ENCODE measurements around the gene LPXN.

DNA sequence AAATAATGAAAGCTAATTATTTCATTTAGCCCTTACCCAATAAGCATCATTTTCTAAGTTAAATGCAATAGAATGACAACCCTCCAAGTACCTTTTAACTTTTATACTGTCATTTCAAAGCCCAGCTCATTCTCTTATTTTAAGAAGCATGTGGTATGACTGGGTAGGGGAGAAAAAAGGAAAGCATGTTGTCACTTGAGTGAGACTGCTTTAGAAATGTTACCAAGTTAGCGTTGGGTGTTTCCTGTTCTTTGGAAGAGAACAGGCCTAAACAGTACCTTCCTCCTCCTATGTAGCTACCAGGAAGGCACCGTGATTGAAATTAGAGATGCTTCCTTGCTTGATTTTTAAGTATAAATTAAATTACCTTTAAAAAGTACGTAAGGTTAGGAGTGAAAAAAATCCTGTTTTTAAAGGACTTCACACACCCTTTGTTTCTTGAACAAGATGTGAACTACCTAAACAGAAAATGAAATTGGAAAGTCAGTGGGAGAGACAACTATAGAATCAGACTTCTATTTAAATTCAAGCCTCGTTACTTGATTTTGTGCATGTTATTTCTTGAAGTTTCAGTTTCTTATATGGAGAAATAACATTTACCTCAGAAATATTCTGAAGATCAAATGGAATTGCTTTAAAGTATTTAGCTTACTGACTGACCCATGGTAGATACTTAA, 46.1 kb upstream of the LPXN start:
- no peak for TF ChIP-seq POLR2A (IDR thresholded peaks at IDR 0.05)
- no peak for TF ChIP-seq EP300 (IDR thresholded peaks at IDR 0.05; ENCODE audit: low read depth)
- TF ChIP-seq CTCF (IDR thresholded peaks at IDR 0.05) = no peak

Data from transverse colon (tissue), 3 donors.